ENCODE measurements around the gene E2F8.

DNA sequence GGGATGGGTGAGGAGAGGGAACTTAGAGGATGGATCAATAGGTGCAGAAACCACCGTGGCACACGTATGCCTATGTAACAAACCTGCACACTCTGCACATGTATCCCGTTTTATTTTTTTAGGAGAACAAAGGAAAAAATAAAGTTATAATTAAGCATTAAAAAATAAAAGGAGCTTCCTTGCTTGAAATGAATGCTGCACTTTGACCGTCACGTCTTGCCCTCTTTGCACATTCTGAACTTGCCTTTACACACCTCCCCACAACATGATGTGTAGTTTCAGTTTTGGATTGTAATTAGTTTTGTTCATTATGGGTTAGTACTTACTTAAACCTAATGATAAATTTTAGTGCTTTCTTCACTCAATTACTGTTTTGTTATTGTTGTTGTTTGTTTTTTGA is 35.9 kb downstream of the E2F8 start:
- no peak for TF ChIP-seq POLR2A (IDR thresholded peaks at IDR 0.05; ENCODE audit: low read depth, low read length)
- TF ChIP-seq SMC3 (IDR thresholded peaks at IDR 0.05; ENCODE audit: borderline replicate concordance, low read length): no peak
- TF ChIP-seq, protein P1, sequence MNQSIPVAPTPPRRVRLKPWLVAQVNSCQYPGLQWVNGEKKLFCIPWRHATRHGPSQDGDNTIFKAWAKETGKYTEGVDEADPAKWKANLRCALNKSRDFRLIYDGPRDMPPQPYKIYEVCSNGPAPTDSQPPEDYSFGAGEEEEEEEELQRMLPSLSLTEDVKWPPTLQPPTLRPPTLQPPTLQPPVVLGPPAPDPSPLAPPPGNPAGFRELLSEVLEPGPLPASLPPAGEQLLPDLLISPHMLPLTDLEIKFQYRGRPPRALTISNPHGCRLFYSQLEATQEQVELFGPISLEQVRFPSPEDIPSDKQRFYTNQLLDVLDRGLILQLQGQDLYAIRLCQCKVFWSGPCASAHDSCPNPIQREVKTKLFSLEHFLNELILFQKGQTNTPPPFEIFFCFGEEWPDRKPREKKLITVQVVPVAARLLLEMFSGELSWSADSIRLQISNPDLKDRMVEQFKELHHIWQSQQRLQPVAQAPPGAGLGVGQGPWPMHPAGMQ (IDR thresholded peaks at IDR 0.05; ENCODE audit: borderline replicate concordance): no peak
